Lower lobe of right lung (tissue), 2 donors: ENCODE results near the gene CAPN15. TPM values are rescaled to one million over a fixed set of nuclear protein-coding genes. Genes with fewer than 3 reads are reported as not detected.

Source experiments
- ATAC-seq, 2 donors: fragments of 200-7000 bp; cut with Tn5 transposase; one replicate each; pipeline ENCODE4 v1.9.1; 2020 to 2022; ENCODE audit warnings: mild to moderate bottlenecking in 2 of 2, moderate library complexity in 2 of 2
- DNase-seq: peaks from one replicate; pipeline ENCODE4 v3.0.0-alpha.2; 2020
- H3K27ac ChIP-seq: fragments of 200-600 bp; one replicate; pipeline ENCODE4 v1.8.0; 2022
- H3K27me3 ChIP-seq: fragments of 200-600 bp; one replicate; pipeline ENCODE4 v1.8.0; 2022; ENCODE audit warnings: low read depth
- H3K36me3 ChIP-seq: fragments of 200-600 bp; one replicate; pipeline ENCODE4 v1.8.0; 2022; ENCODE audit warnings: mild to moderate bottlenecking
- H3K4me1 ChIP-seq: fragments of 200-600 bp; one replicate; pipeline ENCODE4 v1.8.0; 2022
- H3K4me3 ChIP-seq: fragments of 200-600 bp; one replicate; pipeline ENCODE4 v1.8.0; 2022; ENCODE audit warnings: mild to moderate bottlenecking
- H3K9me3 ChIP-seq: fragments of 200-600 bp; one replicate; pipeline ENCODE4 v1.8.0; 2022
- CTCF ChIP-seq: fragments of 200-600 bp; IDR thresholded peaks from one replicate; pipeline ENCODE4 v1.8.0; 2022; ENCODE audit warnings: antibody characterized with exemption, mild to moderate bottlenecking
- intact Hi-C: fragments of 100-400 bp; cut with DNase I; formaldehyde crosslinking; loops from one replicate; pipeline ENCODE4 v1.11.0; 2022
- total RNA-seq: library from RNA; stranded (reverse); fragmentation: NEBNext Ultra II Directional; extraction: Animal tissue kit (Norgen Biotek cat#: 25700); gene quantifications from one replicate; pipeline ENCODE4 v1.2.1, GENCODE V29; 2021
- donor health status: DM: no; HTN: yes; CAD: no; lungs with severe emphysema.

The CAPN15 gene
- total RNA-seq, 1 donor from 2014 or later = 44.3 TPM

GRCh38 chr16:525123-525519 lies 2.4 kb upstream of the CAPN15 start:
- Histone ChIP-seq H3K27me3 (no peaks in the 10 kb centered on the region), H3K27ac (no peak overlapping the region), H3K4me3 (no peak overlapping the region), H3K36me3 (peaks cover 9% of the 10 kb centered on the region), H3K9me3 (no peaks in the 10 kb centered on the region), H3K4me1 (peaks cover 41% of the 10 kb centered on the region)
- DNase-seq = no peak
- TF ChIP-seq CTCF = no peak
- no peak for ATAC-seq
- intact Hi-C loops = no loop called here

- intact Hi-C loops = no loop called here
- Histone ChIP-seq H3K4me1 (peaks cover 43% of the 10 kb centered on the region), H3K4me3 (peak overlapping the region; percentile 87), H3K9me3 (no peaks in the 10 kb centered on the region), H3K27ac (peak overlapping the region; percentile 98), H3K27me3 (no peaks in the 10 kb centered on the region), H3K36me3 (peaks cover 4% of the 10 kb centered on the region)
- no peak for TF ChIP-seq CTCF
- no peak for DNase-seq
- no peak for ATAC-seq
Measured at GRCh38 chr16:525520-526180, 1.9 kb upstream of the CAPN15 start.

- Histone ChIP-seq H3K4me1 (peaks cover 43% of the 10 kb centered on the region), H3K27me3 (no peaks in the 10 kb centered on the region), H3K9me3 (no peaks in the 10 kb centered on the region), H3K36me3 (no peaks in the 10 kb centered on the region), H3K4me3 (peak overlapping the region; percentile 87), H3K27ac (peak overlapping the region; percentile 98)
- ATAC-seq = peak; percentile 21 to 37
- peak; percentile 68 for DNase-seq
- intact Hi-C loops = no loop called here
- TF ChIP-seq CTCF = no peak
Measured at GRCh38 chr16:526181-527014, 1.1 kb upstream of the CAPN15 start.

- peaks cover 43% of the 10 kb centered on the region for H3K4me1 ChIP-seq
- peak overlapping the region; percentile 85 for H3K4me3 ChIP-seq
- TF ChIP-seq CTCF = no peak
- peak overlapping the region; percentile 83 for H3K27ac ChIP-seq
- H3K27me3 ChIP-seq = no peaks in the 10 kb centered on the region
- intact Hi-C loops = no loop called here
- H3K36me3 ChIP-seq = no peaks in the 10 kb centered on the region
- no peak for DNase-seq
- H3K9me3 ChIP-seq = no peaks in the 10 kb centered on the region
- ATAC-seq = peak; percentile 3 to 21
Measured at GRCh38 chr16:528111-529011, 849 bp downstream of the CAPN15 start.

GRCh38 chr16:529012-529575 lies 1.6 kb downstream of the CAPN15 start:
- Histone ChIP-seq H3K36me3 (no peaks in the 10 kb centered on the region), H3K4me3 (peak overlapping the region; percentile 85), H3K27ac (peak overlapping the region; percentile 83), H3K9me3 (no peaks in the 10 kb centered on the region), H3K27me3 (no peaks in the 10 kb centered on the region), H3K4me1 (peaks cover 43% of the 10 kb centered on the region)
- intact Hi-C loops = no loop called here
- DNase-seq (no peak), ATAC-seq (no peak)
- no peak for TF ChIP-seq CTCF
